ENCODE measurements around the gene TGFB2.

The TGFB2 gene

GRCh38 chr1:218447010-218447689 lies 102.0 kb downstream of the TGFB2 start:
- no peak for TF ChIP-seq POLR2A (IDR thresholded peaks at IDR 0.05; ENCODE audit: low read length)
- no peak for DNase-seq

GRCh38 chr1:218451415-218451814 lies 106.3 kb downstream of the TGFB2 start:
- TF ChIP-seq POLR2A (IDR thresholded peaks at IDR 0.05; ENCODE audit: low read length) = no peak
- TF ChIP-seq GATA1 (IDR thresholded peaks at IDR 0.05; ENCODE audit: low read depth, low read length) = no peak
- no peak for DNase-seq

DNA sequence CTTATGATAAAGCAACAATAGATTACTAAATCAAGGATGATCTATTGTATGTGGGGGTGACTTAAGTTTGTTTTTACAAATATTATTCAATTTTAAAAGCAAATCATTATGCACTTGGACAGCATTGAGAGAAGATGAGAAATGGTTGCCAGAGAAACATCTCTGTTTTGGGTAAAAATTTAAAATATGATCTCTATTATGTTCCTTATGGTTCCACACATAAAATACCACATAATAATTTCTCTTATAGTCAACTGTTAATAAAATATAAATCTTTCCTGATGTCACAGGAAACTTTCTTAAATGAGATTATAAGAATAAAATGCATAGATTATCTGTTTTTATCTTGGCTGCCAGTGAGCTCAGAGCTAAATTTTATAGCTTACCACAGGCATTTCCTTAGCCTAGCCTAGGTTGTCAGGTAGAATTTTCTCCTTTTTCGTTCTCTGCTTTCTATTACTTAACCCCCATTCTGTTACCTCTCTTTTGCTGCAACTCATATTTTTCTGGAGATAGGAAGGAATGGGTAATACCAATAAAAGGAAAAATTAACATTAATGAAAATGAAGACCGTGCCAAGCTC lies 109.7 kb downstream of the TGFB2 start:
- TF ChIP-seq GATA1 (IDR thresholded peaks at IDR 0.05; ENCODE audit: low read depth, low read length) = no peak
- TF ChIP-seq POLR2A (IDR thresholded peaks at IDR 0.05; ENCODE audit: low read length) = no peak
- no peak for DNase-seq

- no peak for DNase-seq
- TF ChIP-seq GATA1 (IDR thresholded peaks at IDR 0.05; ENCODE audit: low read depth, low read length) (no peak), POLR2A (IDR thresholded peaks at IDR 0.05; ENCODE audit: low read length) (no peak)
These were observed 111.3 kb downstream of the TGFB2 start for GRCh38 chr1:218456444-218456843.

DNA sequence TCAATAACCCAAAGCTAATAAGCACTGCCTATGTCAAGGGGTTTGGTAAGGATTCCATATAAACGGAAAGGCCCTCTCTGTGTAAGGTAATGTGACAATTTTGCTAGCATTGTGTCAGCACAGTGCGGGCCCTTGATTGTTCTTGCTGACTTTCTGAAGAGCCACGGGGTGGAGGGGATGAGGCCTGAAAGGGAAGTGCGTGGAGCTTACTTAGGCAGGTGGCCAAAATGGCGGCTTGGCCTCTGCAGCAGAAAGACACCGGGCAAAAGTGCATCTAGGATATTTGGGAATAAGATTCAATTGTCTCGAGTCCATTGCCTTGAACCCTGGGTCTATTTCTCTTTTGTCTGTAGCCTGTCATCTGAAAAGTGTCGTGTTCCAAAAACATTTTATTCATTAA lies 114.3 kb downstream of the TGFB2 start:
- TF ChIP-seq GATA1 (IDR thresholded peaks at IDR 0.05; ENCODE audit: low read depth, low read length) (no peak), POLR2A (IDR thresholded peaks at IDR 0.05; ENCODE audit: low read length) (no peak)
- no peak for DNase-seq

DNA sequence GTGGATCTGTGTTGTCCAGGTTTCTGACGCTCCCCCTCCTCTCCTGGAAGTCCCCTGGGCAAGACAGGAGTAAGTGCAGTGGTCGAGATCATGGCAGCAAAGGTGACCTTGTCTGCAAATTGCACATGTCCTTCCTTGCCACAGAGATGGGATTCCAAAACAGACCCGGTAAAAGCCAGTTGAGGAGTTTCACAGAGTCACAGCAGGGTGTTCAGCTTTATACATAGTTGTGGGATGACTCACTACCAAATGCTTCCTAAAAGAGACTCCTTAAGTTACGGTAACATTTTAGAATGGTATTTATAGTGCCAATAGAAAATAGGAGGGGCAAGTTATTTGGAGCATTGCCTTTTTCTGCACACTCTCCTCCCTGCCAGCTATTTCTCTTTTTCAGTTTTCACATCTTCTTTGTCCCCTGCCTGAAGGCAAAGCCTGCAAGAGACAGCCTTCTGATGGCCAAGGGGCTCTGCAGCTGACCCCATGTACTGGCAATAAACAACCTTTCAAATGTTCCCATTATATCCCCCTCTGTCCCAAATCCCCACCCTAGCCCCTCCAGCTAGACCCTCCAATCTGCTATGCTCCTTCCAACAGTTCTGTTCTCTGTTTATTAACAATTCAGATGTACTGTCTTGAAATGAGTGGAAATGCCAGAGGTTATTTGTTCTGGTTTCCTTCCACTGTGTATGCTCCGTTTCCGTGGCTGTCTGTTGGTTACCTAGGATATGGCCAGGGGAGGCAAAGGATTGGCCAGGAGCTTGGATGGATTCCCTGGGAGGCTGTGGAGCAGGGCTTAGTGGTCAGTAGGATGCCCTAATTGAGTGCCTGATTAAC lies 115.0 kb downstream of the TGFB2 start:
- DNase-seq = no peak
- TF ChIP-seq POLR2A (IDR thresholded peaks at IDR 0.05; ENCODE audit: low read length) (no peak), GATA1 (IDR thresholded peaks at IDR 0.05; ENCODE audit: low read depth, low read length) (no peak)

DNA sequence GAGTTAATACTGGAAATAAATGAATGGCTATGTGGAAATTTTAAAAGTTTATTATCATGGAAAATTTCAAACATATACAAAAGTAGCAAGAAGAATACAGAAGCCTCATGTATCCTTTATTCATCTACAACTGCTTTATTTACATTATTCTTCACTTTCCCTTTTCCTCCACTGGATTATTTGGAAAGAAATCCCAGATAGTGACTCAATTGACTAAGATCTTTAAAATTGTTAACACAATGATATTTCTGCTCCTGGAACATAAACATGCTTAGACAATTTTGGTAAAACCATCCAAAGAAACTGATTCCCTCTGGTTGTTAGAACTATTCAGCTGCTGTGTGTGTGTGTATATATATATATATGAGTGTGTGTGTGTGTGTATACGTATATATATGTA lies 116.2 kb downstream of the TGFB2 start:
- DNase-seq = no peak
- TF ChIP-seq GATA1 (IDR thresholded peaks at IDR 0.05; ENCODE audit: low read depth, low read length) = no peak
- TF ChIP-seq POLR2A (IDR thresholded peaks at IDR 0.05; ENCODE audit: low read length) = no peak

DNA sequence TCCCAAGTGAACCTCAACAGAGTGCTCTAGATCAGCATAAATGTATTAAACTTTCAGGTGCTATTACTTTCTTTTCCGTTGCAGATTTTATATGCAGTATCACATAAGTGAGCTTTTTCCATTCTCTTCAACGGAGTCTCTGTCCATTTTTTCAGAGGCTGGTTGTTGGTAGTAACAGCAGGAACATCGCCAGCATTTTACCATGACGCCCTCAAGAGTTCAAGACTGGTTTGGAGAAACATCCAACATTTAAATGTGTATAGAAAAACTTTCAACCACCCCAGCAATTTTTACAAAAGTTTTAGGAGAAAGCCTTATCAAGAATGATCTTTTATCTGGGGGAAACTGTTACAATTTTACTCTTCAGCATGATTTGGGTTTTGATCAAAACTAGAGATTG lies 117.0 kb downstream of the TGFB2 start:
- TF ChIP-seq POLR2A (IDR thresholded peaks at IDR 0.05; ENCODE audit: low read length) (no peak), GATA1 (IDR thresholded peaks at IDR 0.05; ENCODE audit: low read depth, low read length) (no peak)
- DNase-seq = no peak

DNA sequence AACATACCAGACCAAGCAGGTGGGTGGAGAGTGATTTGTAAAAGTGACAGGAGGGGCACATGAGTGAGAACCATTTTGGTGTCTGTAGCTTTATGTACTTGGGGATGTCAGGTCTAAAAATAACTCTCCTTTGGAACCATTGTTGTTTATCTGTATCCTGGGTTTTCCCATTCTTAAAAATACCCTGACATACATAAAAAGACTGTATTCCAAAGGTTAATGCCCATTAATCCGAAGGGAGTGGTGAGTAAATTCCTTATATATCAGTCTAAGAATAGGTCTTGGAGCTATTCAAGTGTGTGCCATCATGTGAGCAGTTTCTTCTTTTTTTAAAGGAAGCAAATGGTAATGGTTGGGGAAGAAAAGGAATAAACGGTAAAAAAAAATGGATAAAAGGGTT lies 117.5 kb downstream of the TGFB2 start:
- TF ChIP-seq POLR2A (IDR thresholded peaks at IDR 0.05; ENCODE audit: low read length) (no peak), GATA1 (IDR thresholded peaks at IDR 0.05; ENCODE audit: low read depth, low read length) (no peak)
- DNase-seq = no peak

DNA sequence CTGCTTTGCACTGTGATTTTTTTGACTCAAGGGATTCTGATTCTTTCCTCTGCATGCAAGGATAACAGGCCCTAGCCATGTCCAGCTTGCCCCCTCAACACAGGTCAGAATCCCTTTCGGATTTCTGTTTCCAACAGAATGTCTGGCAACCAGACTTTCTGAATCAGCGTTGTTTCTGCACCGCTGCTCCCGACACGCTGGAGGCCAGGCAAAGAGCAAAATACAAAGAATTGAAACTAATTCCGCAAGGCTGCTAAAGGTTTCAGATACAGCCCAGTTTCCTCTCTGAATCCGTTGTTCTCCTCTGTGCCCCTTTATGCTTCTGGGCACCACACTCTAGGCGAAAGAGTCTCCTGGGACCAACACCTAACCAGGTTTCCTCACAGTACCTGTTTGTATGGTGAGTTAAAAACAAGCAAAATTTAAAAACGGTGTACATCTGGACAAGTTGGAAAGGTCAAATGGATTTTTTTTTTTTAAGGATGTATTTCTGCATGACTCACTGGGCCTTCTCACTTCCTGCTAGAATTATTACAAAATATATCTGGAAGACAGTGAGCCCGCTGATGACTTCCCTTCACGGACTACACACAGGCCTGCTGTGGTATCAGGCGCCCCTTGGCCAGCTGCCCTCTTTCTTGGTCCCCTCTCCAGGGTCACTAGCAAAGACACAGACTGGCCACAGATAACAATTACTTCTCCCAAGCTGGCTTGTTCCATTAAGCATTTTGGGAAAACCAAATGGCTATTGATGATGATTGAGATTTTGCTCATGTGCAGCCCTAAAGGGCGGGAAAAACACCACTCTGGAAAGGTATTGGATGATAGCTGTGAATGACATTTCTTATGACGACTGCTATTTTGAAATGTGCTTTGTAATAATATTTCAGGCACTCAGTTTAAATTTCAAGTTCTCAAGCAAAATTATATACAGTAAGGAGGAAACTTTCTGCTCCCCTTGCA lies 118.3 kb downstream of the TGFB2 start:
- DNase-seq = no peak
- no peak for TF ChIP-seq GATA1 (IDR thresholded peaks at IDR 0.05; ENCODE audit: low read depth, low read length)
- TF ChIP-seq POLR2A (IDR thresholded peaks at IDR 0.05; ENCODE audit: low read length) = no peak

DNA sequence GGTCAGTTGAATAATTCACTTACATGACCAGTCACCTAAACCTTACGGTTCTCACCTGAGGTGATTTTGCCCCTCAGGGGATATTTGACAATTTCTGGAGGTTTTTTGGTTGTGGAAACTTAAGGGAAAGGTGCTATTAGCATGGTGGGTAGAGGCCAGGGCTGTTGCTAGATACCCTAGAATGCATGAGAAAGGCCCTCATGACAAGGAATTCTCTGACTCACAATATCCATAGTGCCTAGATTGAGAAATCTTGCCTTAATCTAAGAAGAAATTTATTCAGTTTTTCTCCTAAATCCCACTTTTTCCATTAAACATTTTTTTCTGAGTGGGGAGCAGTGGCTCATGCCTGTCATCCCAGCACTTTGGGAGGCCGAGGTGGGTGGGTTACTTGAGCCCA lies 119.7 kb downstream of the TGFB2 start:
- TF ChIP-seq POLR2A (IDR thresholded peaks at IDR 0.05; ENCODE audit: low read length) (no peak), GATA1 (IDR thresholded peaks at IDR 0.05; ENCODE audit: low read depth, low read length) (no peak)
- DNase-seq = no peak

GRCh38 chr1:218466341-218467010 lies 121.3 kb downstream of the TGFB2 start:
- no peak for TF ChIP-seq POLR2A (IDR thresholded peaks at IDR 0.05; ENCODE audit: low read length)
- TF ChIP-seq GATA1 (IDR thresholded peaks at IDR 0.05; ENCODE audit: low read depth, low read length) = no peak
- peak in 1 of 2 experiments; percentile 4 for DNase-seq

All from erythroblast (primary cell).